Activated T-helper 17 cell treated with anti-CD3 and anti-CD28 coated beads, Interleukin-2, amount 50 U/mL, for 72 hours (primary cell): ENCODE data around the gene PER3. TPM values are rescaled to one million over a fixed set of nuclear protein-coding genes. Genes with fewer than 3 reads are reported as not detected.
A peak's percentile ranks its signal among the peaks of the same experiment; 100 is the strongest.
"Not testable (repeated sequence)": the region's sequence is repeated elsewhere in the genome, so short reads cannot be mapped to it uniquely, and the experiment has no call there.

Experiments
- ATAC-seq: fragments of 150-1000 bp; cut with Tn5 transposase; replicated peaks from 2 replicates; pipeline ENCODE4 v1.10.0; 2021; ENCODE audit warnings: mild to moderate bottlenecking, moderate library complexity
- H3K27ac Mint-ChIP-seq: one replicate; pipeline ENCODE4 v1.8.0; 2022; ENCODE audit warnings: mixed read lengths
- H3K27me3 Mint-ChIP-seq: one replicate; pipeline ENCODE4 v1.8.0; 2022; ENCODE audit warnings: mixed read lengths
- H3K36me3 Mint-ChIP-seq: one replicate; pipeline ENCODE4 v1.8.0; 2022; ENCODE audit warnings: low read depth, mild to moderate bottlenecking, mixed read lengths
- H3K4me1 Mint-ChIP-seq: one replicate; pipeline ENCODE4 v1.8.0; 2022; ENCODE audit warnings: mixed read lengths
- H3K4me3 Mint-ChIP-seq: one replicate; pipeline ENCODE4 v1.8.0; 2022; ENCODE audit warnings: mild to moderate bottlenecking, mixed read lengths
- H3K9me3 Mint-ChIP-seq: one replicate; pipeline ENCODE4 v1.8.0; 2022; ENCODE audit warnings: mixed read lengths
- total RNA-seq, 2 donors: library from RNA; stranded (reverse); gene quantifications; one replicate each; pipeline ENCODE4 v1.2.3, GENCODE V29; 2022

The PER3 gene
- total RNA-seq, 2 donors from 2014 or later = 3.1 to 4.8 TPM

GRCh38 chr1:7789828-7790227, 5.7 kb downstream of the PER3 start:
- ATAC-seq = no peak
- H3K9me3 Mint-ChIP-seq = peaks cover 12% of the 10 kb centered on the region
- H3K27ac Mint-ChIP-seq = no peak overlapping the region
- H3K36me3 Mint-ChIP-seq = peaks cover 50% of the 10 kb centered on the region
- H3K4me3 Mint-ChIP-seq = no peak overlapping the region
- no peaks in the 10 kb centered on the region for H3K27me3 Mint-ChIP-seq
- H3K4me1 Mint-ChIP-seq = peaks cover 6% of the 10 kb centered on the region

- not testable (repeated sequence) for H3K27ac Mint-ChIP-seq, H3K4me1 Mint-ChIP-seq, H3K4me3 Mint-ChIP-seq, ATAC-seq, H3K27me3 Mint-ChIP-seq
- peaks cover 12% of the 10 kb centered on the region for H3K9me3 Mint-ChIP-seq
- peaks cover 44% of the 10 kb centered on the region for H3K36me3 Mint-ChIP-seq
These were observed 6.9 kb downstream of the PER3 start for GRCh38 chr1:7791027-7791426.

- ATAC-seq = no peak
- Mint-ChIP-seq H3K27me3 (no peaks in the 10 kb centered on the region), H3K9me3 (peaks cover 5% of the 10 kb centered on the region), H3K4me3 (no peak overlapping the region), H3K4me1 (peaks cover 4% of the 10 kb centered on the region), H3K36me3 (peaks cover 45% of the 10 kb centered on the region), H3K27ac (no peak overlapping the region)
These were observed 11.3 kb downstream of the PER3 start for GRCh38 chr1:7795406-7795805.

GRCh38 chr1:7805460-7805859, 21.4 kb downstream of the PER3 start:
- Mint-ChIP-seq H3K27ac (no peak overlapping the region), H3K27me3 (no peaks in the 10 kb centered on the region), H3K36me3 (peaks cover 53% of the 10 kb centered on the region), H3K4me1 (no peaks in the 10 kb centered on the region), H3K9me3 (no peaks in the 10 kb centered on the region), H3K4me3 (no peak overlapping the region)
- ATAC-seq = no peak

GRCh38 chr1:7808253-7808844, 24.3 kb downstream of the PER3 start:
- H3K27ac Mint-ChIP-seq = no peak overlapping the region
- no peaks in the 10 kb centered on the region for H3K4me1 Mint-ChIP-seq
- peak; percentile 38 for ATAC-seq
- no peaks in the 10 kb centered on the region for H3K27me3 Mint-ChIP-seq
- peaks cover 68% of the 10 kb centered on the region for H3K36me3 Mint-ChIP-seq
- H3K9me3 Mint-ChIP-seq = peaks cover 6% of the 10 kb centered on the region
- no peak overlapping the region for H3K4me3 Mint-ChIP-seq

GRCh38 chr1:7809742-7810141, 25.7 kb downstream of the PER3 start:
- Mint-ChIP-seq H3K9me3 (peaks cover 11% of the 10 kb centered on the region), H3K27me3 (no peaks in the 10 kb centered on the region), H3K4me3 (no peak overlapping the region), H3K4me1 (no peaks in the 10 kb centered on the region), H3K27ac (no peak overlapping the region), H3K36me3 (peaks cover 59% of the 10 kb centered on the region)
- no peak for ATAC-seq

- no peak overlapping the region for H3K4me3 Mint-ChIP-seq
- no peaks in the 10 kb centered on the region for H3K4me1 Mint-ChIP-seq
- no peak overlapping the region for H3K27ac Mint-ChIP-seq
- peaks cover 53% of the 10 kb centered on the region for H3K36me3 Mint-ChIP-seq
- ATAC-seq = peak; percentile 100
- peaks cover 11% of the 10 kb centered on the region for H3K9me3 Mint-ChIP-seq
- H3K27me3 Mint-ChIP-seq = no peaks in the 10 kb centered on the region
These were observed 26.3 kb downstream of the PER3 start for GRCh38 chr1:7810395-7810794.

- no peaks in the 10 kb centered on the region for H3K4me1 Mint-ChIP-seq
- no peak overlapping the region for H3K4me3 Mint-ChIP-seq
- no peak for ATAC-seq
- H3K27ac Mint-ChIP-seq = no peak overlapping the region
- peaks cover 11% of the 10 kb centered on the region for H3K9me3 Mint-ChIP-seq
- no peaks in the 10 kb centered on the region for H3K27me3 Mint-ChIP-seq
- H3K36me3 Mint-ChIP-seq = peaks cover 49% of the 10 kb centered on the region
These were observed 27.4 kb downstream of the PER3 start for GRCh38 chr1:7811476-7811875.

- Mint-ChIP-seq H3K4me1 (no peaks in the 10 kb centered on the region), H3K4me3 (no peak overlapping the region), H3K27me3 (no peaks in the 10 kb centered on the region), H3K9me3 (peaks cover 11% of the 10 kb centered on the region), H3K36me3 (peaks cover 40% of the 10 kb centered on the region), H3K27ac (no peak overlapping the region)
- no peak for ATAC-seq
These were observed 29.7 kb downstream of the PER3 start for GRCh38 chr1:7813677-7814373.

- H3K4me1 Mint-ChIP-seq = no peaks in the 10 kb centered on the region
- H3K36me3 Mint-ChIP-seq = peaks cover 49% of the 10 kb centered on the region
- no peaks in the 10 kb centered on the region for H3K9me3 Mint-ChIP-seq
- no peak overlapping the region for H3K27ac Mint-ChIP-seq
- no peak overlapping the region for H3K4me3 Mint-ChIP-seq
- H3K27me3 Mint-ChIP-seq = no peaks in the 10 kb centered on the region
- ATAC-seq = no peak
These were observed 37.2 kb downstream of the PER3 start for GRCh38 chr1:7821282-7821681.

- ATAC-seq = no peak
- Mint-ChIP-seq H3K27ac (no peak overlapping the region), H3K9me3 (no peaks in the 10 kb centered on the region), H3K36me3 (peaks cover 69% of the 10 kb centered on the region), H3K4me3 (no peak overlapping the region), H3K27me3 (no peaks in the 10 kb centered on the region), H3K4me1 (no peaks in the 10 kb centered on the region)
These were observed 40.6 kb downstream of the PER3 start for GRCh38 chr1:7824701-7825100.

GRCh38 chr1:7826363-7826762, 42.3 kb downstream of the PER3 start:
- peaks cover 69% of the 10 kb centered on the region for H3K36me3 Mint-ChIP-seq
- H3K4me1 Mint-ChIP-seq = peaks cover 4% of the 10 kb centered on the region
- H3K27ac Mint-ChIP-seq = peak overlapping the region; percentile 84
- H3K9me3 Mint-ChIP-seq = no peaks in the 10 kb centered on the region
- ATAC-seq = no peak
- no peaks in the 10 kb centered on the region for H3K27me3 Mint-ChIP-seq
- H3K4me3 Mint-ChIP-seq = peak overlapping the region; percentile 81

- no peaks in the 10 kb centered on the region for H3K27me3 Mint-ChIP-seq
- H3K27ac Mint-ChIP-seq = peak overlapping the region; percentile 84
- H3K4me1 Mint-ChIP-seq = peaks cover 4% of the 10 kb centered on the region
- peak overlapping the region; percentile 81 for H3K4me3 Mint-ChIP-seq
- H3K9me3 Mint-ChIP-seq = no peaks in the 10 kb centered on the region
- H3K36me3 Mint-ChIP-seq = peaks cover 66% of the 10 kb centered on the region
- ATAC-seq = peak; percentile 85
These were observed 43.2 kb downstream of the PER3 start for GRCh38 chr1:7827126-7827955.

- H3K9me3 Mint-ChIP-seq = no peaks in the 10 kb centered on the region
- peaks cover 76% of the 10 kb centered on the region for H3K36me3 Mint-ChIP-seq
- peaks cover 4% of the 10 kb centered on the region for H3K4me1 Mint-ChIP-seq
- H3K27ac Mint-ChIP-seq = no peak overlapping the region
- no peak for ATAC-seq
- H3K27me3 Mint-ChIP-seq = no peaks in the 10 kb centered on the region
- H3K4me3 Mint-ChIP-seq = no peak overlapping the region
These were observed 47.4 kb downstream of the PER3 start for GRCh38 chr1:7831458-7831857.

GRCh38 chr1:7833035-7833434, 48.9 kb downstream of the PER3 start:
- H3K9me3 Mint-ChIP-seq = no peaks in the 10 kb centered on the region
- peaks cover 4% of the 10 kb centered on the region for H3K4me1 Mint-ChIP-seq
- H3K4me3 Mint-ChIP-seq = no peak overlapping the region
- peaks cover 76% of the 10 kb centered on the region for H3K36me3 Mint-ChIP-seq
- no peaks in the 10 kb centered on the region for H3K27me3 Mint-ChIP-seq
- no peak for ATAC-seq
- no peak overlapping the region for H3K27ac Mint-ChIP-seq
